Gastrocnemius medialis (tissue), 4 donors: ENCODE results near the gene LRRC8D. TPM values are rescaled to one million over a fixed set of nuclear protein-coding genes. Genes with fewer than 3 reads are reported as not detected.

Experiments used
- ATAC-seq, 2 donors: fragments of 150-250 bp; one replicate each; pipeline ENCODE4 v1.9.1; 2016
- DNase-seq, 2 donors: peaks; one replicate each; pipeline ENCODE4 v3.0.0-alpha.2; 2019
- H3K27ac ChIP-seq, 4 donors: fragments of 200-600 bp; sonication (generic); 1 replicate in 1 of 4; 2 replicates in 3 of 4; pipeline ENCODE4 v1.5.1; 2016 to 2018; ENCODE audit warnings: mild to moderate bottlenecking in 2 of 4, moderate library complexity in 1 of 4
- H3K27me3 ChIP-seq, 3 donors: fragments of 200-600 bp; sonication (generic) in 2 of 3; 1 replicate in 1 of 3; 2 replicates in 2 of 3; pipeline versions ENCODE4 v1.5.1 to v1.6.0; 2016 to 2019; ENCODE audit warnings: mild to moderate bottlenecking in 1 of 3, moderate library complexity in 1 of 3
- H3K36me3 ChIP-seq, 2 donors: fragments of 200-600 bp; sonication (generic) in 1 of 2; one replicate each; pipeline ENCODE4 v1.5.1; 2017 to 2018
- H3K4me1 ChIP-seq, 2 donors: fragments of 200-600 bp; sonication (generic) in 1 of 2; one replicate each; pipeline ENCODE4 v1.5.1; 2016 to 2017; ENCODE audit warnings: mild to moderate bottlenecking in 2 of 2
- H3K4me3 ChIP-seq, 4 donors: fragments of 200-600 bp; sonication (generic) in 3 of 4; 1 replicate in 1 of 4; 2 replicates in 3 of 4; pipeline ENCODE4 v1.5.1; 2016 to 2019; ENCODE audit warnings: mild to moderate bottlenecking in 2 of 4
- H3K9me3 ChIP-seq, 3 donors: fragments of 200-600 bp; sonication (generic) in 2 of 3; 1 replicate in 1 of 3; 2 replicates in 2 of 3; pipeline ENCODE4 v1.5.1; 2016 to 2019
- POLR2A ChIP-seq, 2 donors: fragments of 450-650 bp; IDR thresholded peaks; one replicate each; pipeline ENCODE4 v1.6.1; 2017; ENCODE audit warnings: antibody characterized with exemption in 2 of 2, mild to moderate bottlenecking in 2 of 2, moderate library complexity in 2 of 2
- in situ Hi-C, 4 donors: fragments of 200-750 bp; cut with MboI; loops; one replicate each; pipeline versions ENCODE4 v1.15.0 to v1.8.0; 2017; ENCODE audit warnings: low sequenced_read_pairs in 4 of 4
- intact Hi-C: fragments of 100-400 bp; cut with DNase I; formaldehyde crosslinking; loops from one replicate; pipeline ENCODE4 v1.15.1; 2023; ENCODE audit warnings: low total_unique reads
- total RNA-seq, 4 donors: library from RNA; depleted of rRNA; stranded (reverse); fragments of >200 nt; gene quantifications; one replicate each; pipeline versions ENCODE4 v1.1.0 to v1.2.3, GENCODE V29; 2016
- TF ChIP-seq, protein P1 (sequence below), 5 experiments: fragments of 450-650 bp in 3 of 5; fragments of 200-600 bp in 2 of 5; sonication (generic) in 2 of 5; IDR thresholded peaks in 4 of 5; conservative IDR thresholded peaks in 1 of 5; 1 replicate in 4 of 5; 2 replicates in 1 of 5; pipeline ENCODE4 v1.5.1; 2016 to 2019; ENCODE audit warnings: antibody characterized with exemption in 5 of 5, mild to moderate bottlenecking in 3 of 5, moderate library complexity in 3 of 5

LRRC8D gene
- total RNA-seq, 4 donors from 2014 or later, result 3.0 to 15.0 (median 9.2) TPM

GRCh38 chr1:89876463-89876862 is 55.6 kb downstream of the LRRC8D start:
- H3K9me3 ChIP-seq, result no peaks in the 10 kb centered on the region
- no peaks in the 10 kb centered on the region for H3K36me3 ChIP-seq
- H3K27me3 ChIP-seq, result no peaks in the 10 kb centered on the region
- H3K27ac ChIP-seq, result peak overlapping the region in 3 of 4 donors; percentile 11 to 84 (median 78)
- DNase-seq, result no peak
- intact Hi-C loops (no loop called here), in situ Hi-C loops (no loop called here)
- no peak overlapping the region for H3K4me3 ChIP-seq
- TF ChIP-seq, protein P1, sequence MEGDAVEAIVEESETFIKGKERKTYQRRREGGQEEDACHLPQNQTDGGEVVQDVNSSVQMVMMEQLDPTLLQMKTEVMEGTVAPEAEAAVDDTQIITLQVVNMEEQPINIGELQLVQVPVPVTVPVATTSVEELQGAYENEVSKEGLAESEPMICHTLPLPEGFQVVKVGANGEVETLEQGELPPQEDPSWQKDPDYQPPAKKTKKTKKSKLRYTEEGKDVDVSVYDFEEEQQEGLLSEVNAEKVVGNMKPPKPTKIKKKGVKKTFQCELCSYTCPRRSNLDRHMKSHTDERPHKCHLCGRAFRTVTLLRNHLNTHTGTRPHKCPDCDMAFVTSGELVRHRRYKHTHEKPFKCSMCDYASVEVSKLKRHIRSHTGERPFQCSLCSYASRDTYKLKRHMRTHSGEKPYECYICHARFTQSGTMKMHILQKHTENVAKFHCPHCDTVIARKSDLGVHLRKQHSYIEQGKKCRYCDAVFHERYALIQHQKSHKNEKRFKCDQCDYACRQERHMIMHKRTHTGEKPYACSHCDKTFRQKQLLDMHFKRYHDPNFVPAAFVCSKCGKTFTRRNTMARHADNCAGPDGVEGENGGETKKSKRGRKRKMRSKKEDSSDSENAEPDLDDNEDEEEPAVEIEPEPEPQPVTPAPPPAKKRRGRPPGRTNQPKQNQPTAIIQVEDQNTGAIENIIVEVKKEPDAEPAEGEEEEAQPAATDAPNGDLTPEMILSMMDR (IDR thresholded peaks at IDR 0.05 in 4 of 5, conservative IDR thresholded peaks at IDR 0.05 in 1 of 5), result no peak
- no peak for TF ChIP-seq POLR2A (IDR thresholded peaks at IDR 0.05)
- peaks cover 40 to 60% of the 10 kb centered on the region in 2 donors for H3K4me1 ChIP-seq
- ATAC-seq, result no peak

GRCh38 chr1:89877756-89878155 is 56.9 kb downstream of the LRRC8D start:
- intact Hi-C loops (no loop called here), in situ Hi-C loops (no loop called here)
- no peaks in the 10 kb centered on the region for H3K27me3 ChIP-seq
- H3K9me3 ChIP-seq, result no peaks in the 10 kb centered on the region
- H3K4me1 ChIP-seq, result peaks cover 34 to 60% of the 10 kb centered on the region in 2 donors
- no peak overlapping the region for H3K4me3 ChIP-seq
- TF ChIP-seq POLR2A (IDR thresholded peaks at IDR 0.05), result no peak
- TF ChIP-seq, protein P1 (IDR thresholded peaks at IDR 0.05 in 4 of 5, conservative IDR thresholded peaks at IDR 0.05 in 1 of 5), result no peak
- peak overlapping the region; percentile 64 to 84 (median 74) for H3K27ac ChIP-seq
- no peak for ATAC-seq
- H3K36me3 ChIP-seq, result no peaks in the 10 kb centered on the region
- no peak for DNase-seq

DNA sequence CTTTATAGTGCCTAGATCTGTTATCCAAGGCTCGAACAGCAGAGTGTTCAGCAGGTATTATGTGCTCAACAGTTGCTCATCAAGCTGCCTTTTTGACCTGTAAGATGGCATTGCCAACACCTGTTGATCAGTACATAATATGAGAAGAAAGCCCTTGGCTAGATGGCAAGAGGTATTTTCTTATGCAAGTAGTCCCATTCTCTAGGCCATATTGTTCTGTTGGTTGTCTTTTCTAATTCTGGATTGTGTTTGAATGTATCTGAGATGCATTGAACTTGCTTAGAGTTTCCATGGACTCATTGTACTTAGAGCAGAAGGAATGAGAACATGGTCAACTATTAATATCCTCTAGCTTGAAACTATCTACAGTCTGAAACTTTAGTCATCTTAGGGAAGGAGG is 57.4 kb downstream of the LRRC8D start:
- H3K27ac ChIP-seq, result peak overlapping the region; percentile 64 to 84 (median 74)

DNA sequence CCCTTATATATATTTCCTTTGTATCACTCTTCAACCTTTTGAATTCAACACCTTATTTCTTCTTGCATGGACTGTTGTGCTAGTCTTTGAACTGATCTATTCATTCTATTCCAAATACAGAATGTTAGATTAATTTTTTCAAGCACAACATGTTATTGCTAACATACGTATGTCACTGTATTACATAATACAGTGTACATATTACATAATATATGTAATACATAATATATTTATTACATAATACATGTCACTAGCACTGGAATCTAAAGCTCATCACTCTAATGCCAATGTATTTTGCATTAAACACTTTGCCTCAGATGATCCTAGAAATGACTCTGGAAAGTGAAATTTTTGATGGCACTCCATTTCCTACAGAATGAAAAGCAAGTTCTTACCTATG is 59.8 kb downstream of the LRRC8D start:
- Histone ChIP-seq H3K9me3 (no peaks in the 10 kb centered on the region), H3K4me3 (no peak overlapping the region), H3K27me3 (no peaks in the 10 kb centered on the region), H3K36me3 (no peaks in the 10 kb centered on the region), H3K4me1 (peaks cover 23 to 57% of the 10 kb centered on the region in 2 donors), H3K27ac (no peak overlapping the region)
- no peak for TF ChIP-seq POLR2A (IDR thresholded peaks at IDR 0.05)
- TF ChIP-seq, protein P1 (IDR thresholded peaks at IDR 0.05 in 4 of 5, conservative IDR thresholded peaks at IDR 0.05 in 1 of 5), result no peak
- in situ Hi-C loops (no loop called here), intact Hi-C loops (no loop called here)
- ATAC-seq (no peak), DNase-seq (no peak)

More for the DNA sequence above, 57.4 kb downstream of the LRRC8D start:
- no peak overlapping the region for H3K4me3 ChIP-seq
- peak; percentile 30 to 34 for DNase-seq
- peaks cover 30 to 60% of the 10 kb centered on the region in 2 donors for H3K4me1 ChIP-seq
- in situ Hi-C loops (no loop called here), intact Hi-C loops (no loop called here)
- ATAC-seq, result peak; percentile 89 to 93
- H3K27me3 ChIP-seq, result no peaks in the 10 kb centered on the region
- no peaks in the 10 kb centered on the region for H3K36me3 ChIP-seq
- TF ChIP-seq, protein P1 (IDR thresholded peaks at IDR 0.05 in 4 of 5, conservative IDR thresholded peaks at IDR 0.05 in 1 of 5), result no peak
- no peak for TF ChIP-seq POLR2A (IDR thresholded peaks at IDR 0.05)
- no peaks in the 10 kb centered on the region for H3K9me3 ChIP-seq
